GM23338 (cell line): ENCODE data around the gene AIF1L.

Experiments
- CREB1 ChIP-seq: fragments of 250-450 bp; sonication (Bioruptor Pico); IDR thresholded peaks from 2 replicates; pipeline ENCODE4 v1.5.0; 2020; ENCODE audit warnings: low read depth, mild to moderate bottlenecking, moderate library complexity
- CTCF ChIP-seq, 2 experiments: fragments of 200-600 bp in 1 of 2; sonication (generic) in 1 of 2; conservative IDR thresholded peaks; 2 replicates each; pipeline versions ENCODE4 v1.5.1 to v1.6.1; 2016 to 2017; ENCODE audit warnings: antibody characterized with exemption in 2 of 2, low read depth in 2 of 2, mild to moderate bottlenecking in 2 of 2, moderate library complexity in 1 of 2
- EZH2 ChIP-seq: fragments of 200-600 bp; sonication (generic); IDR thresholded peaks from one replicate; pipeline ENCODE4 v1.8.0; 2017; ENCODE audit warnings: antibody characterized with exemption, mild to moderate bottlenecking, low read depth; ENCODE audit not compliant: unreplicated experiment
- EZH2phosphoT487 ChIP-seq: fragments of 200-600 bp; sonication (generic); IDR thresholded peaks from one replicate; pipeline ENCODE4 v1.8.1; 2018; ENCODE audit warnings: antibody characterized with exemption; ENCODE audit not compliant: unreplicated experiment
- NANOG ChIP-seq: IDR thresholded peaks from 2 replicates; pipeline ENCODE4 v1.6.1; 2016; ENCODE audit warnings: antibody characterized with exemption, borderline replicate concordance
- POLR2AphosphoS5 ChIP-seq: IDR thresholded peaks from 2 replicates; pipeline ENCODE4 v1.6.1; 2016; ENCODE audit warnings: antibody characterized with exemption, low read depth
- REST ChIP-seq: IDR thresholded peaks from one replicate; pipeline ENCODE4 v1.6.1; 2018; ENCODE audit warnings: antibody characterized with exemption; ENCODE audit not compliant: unreplicated experiment
- ZNF331 ChIP-seq: fragments of 250-450 bp; sonication (Bioruptor Pico); IDR thresholded peaks from 2 replicates; pipeline ENCODE4 v1.5.0; 2020; ENCODE audit warnings: low read depth, mild to moderate bottlenecking, moderate library complexity

- TF ChIP-seq EZH2phosphoT487 (no peak), EZH2 (no peak), ZNF331 (CRISPR knock-in tag) (no peak), CTCF (conservative IDR thresholded peaks at IDR 0.05; ENCODE audit: low read depth in 2 of 2) (no peak), POLR2AphosphoS5 (no peak), CREB1 (no peak), REST (no peak), NANOG (no peak)
Measured at GRCh38 chr9:131107760-131108159, 11.4 kb downstream of the AIF1L start.
